OCI-LY3 (cell line): ENCODE data around the gene OR51B4.

Experiments
- EZH2phosphoT487 ChIP-seq: fragments of 200-600 bp; shearing (Covaris generic); IDR thresholded peaks from 2 replicates; pipeline ENCODE4 v1.6.1; 2018; ENCODE audit warnings: antibody characterized with exemption, mixed run types, low read depth
- TF ChIP-seq, protein P1 (sequence below): fragments of 200-600, 300-600 bp; sonication (generic); IDR thresholded peaks from 2 replicates; pipeline ENCODE4 v1.5.1; 2014; ENCODE audit warnings: antibody characterized with exemption, low read length, low read depth

DNA sequence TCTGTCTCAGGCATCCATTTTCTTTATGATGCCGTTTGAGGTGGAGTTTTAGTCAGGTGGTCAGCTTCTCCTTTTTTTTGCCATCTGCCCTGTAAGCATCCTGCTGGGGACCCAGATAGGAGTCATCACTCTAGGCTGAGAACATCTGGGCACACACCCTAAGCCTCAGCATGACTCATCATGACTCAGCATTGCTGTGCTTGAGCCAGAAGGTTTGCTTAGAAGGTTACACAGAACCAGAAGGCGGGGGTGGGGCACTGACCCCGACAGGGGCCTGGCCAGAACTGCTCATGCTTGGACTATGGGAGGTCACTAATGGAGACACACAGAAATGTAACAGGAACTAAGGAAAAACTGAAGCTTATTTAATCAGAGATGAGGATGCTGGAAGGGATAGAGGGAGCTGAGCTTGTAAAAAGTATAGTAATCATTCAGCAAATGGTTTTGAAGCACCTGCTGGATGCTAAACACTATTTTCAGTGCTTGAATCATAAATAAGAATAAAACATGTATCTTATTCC, 21.1 kb downstream of the OR51B4 start:
- TF ChIP-seq, protein P1, sequence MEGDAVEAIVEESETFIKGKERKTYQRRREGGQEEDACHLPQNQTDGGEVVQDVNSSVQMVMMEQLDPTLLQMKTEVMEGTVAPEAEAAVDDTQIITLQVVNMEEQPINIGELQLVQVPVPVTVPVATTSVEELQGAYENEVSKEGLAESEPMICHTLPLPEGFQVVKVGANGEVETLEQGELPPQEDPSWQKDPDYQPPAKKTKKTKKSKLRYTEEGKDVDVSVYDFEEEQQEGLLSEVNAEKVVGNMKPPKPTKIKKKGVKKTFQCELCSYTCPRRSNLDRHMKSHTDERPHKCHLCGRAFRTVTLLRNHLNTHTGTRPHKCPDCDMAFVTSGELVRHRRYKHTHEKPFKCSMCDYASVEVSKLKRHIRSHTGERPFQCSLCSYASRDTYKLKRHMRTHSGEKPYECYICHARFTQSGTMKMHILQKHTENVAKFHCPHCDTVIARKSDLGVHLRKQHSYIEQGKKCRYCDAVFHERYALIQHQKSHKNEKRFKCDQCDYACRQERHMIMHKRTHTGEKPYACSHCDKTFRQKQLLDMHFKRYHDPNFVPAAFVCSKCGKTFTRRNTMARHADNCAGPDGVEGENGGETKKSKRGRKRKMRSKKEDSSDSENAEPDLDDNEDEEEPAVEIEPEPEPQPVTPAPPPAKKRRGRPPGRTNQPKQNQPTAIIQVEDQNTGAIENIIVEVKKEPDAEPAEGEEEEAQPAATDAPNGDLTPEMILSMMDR: no peak
- TF ChIP-seq EZH2phosphoT487: no peak
